Fibroblast of lung (primary cell): Measurements from ENCODE around the gene UTS2R.

Experiments used
- EZH2 ChIP-seq: IDR thresholded peaks from 2 replicates; pipeline ENCODE4 v1.5.1; 2012; ENCODE audit warnings: low read length, control low read depth, mild to moderate bottlenecking; ENCODE audit errors: missing control alignments
- TF ChIP-seq, protein P1 (sequence below), 2 donors: IDR thresholded peaks in 1 of 2; conservative IDR thresholded peaks in 1 of 2; 1 replicate in 1 of 2; 2 replicates in 1 of 2; pipeline ENCODE4 v1.5.1; 2011 to 2012; ENCODE audit warnings: low read length in 2 of 2, control low read depth in 1 of 2, inconsistent platforms in 1 of 2, low read depth in 1 of 2, mild to moderate bottlenecking in 1 of 2

DNA sequence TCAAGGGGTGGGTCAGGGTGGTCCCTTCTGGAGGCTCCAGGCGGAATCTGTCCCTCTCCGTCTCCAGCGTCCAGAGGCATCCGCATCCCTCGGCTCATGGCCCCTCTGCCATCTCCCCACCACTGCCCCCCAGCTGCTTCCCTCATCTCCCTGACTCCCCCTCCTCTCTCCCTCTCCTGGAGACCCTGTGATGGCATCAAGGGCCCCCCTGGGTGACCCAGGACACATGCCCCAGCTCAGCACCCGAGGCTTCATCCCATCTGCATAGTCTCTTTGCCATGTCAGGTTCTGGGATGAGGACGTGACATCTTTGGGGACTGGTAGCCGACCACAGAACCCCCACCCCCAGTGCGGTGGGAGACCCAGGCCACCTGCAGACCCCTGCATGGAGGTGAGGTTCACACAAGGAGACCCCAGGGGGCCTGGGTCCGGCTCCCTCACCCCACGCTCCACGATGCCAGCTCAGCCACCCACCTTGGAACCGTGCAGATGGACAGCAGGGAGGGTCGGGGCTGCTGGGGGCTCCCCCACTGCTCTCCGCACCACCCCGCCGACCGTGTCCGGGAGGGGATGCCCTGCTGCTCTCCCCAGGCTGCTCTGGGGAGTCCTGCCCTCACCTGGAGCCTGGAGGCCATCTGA, 41.8 kb upstream of the UTS2R start:
- TF ChIP-seq, protein P1, sequence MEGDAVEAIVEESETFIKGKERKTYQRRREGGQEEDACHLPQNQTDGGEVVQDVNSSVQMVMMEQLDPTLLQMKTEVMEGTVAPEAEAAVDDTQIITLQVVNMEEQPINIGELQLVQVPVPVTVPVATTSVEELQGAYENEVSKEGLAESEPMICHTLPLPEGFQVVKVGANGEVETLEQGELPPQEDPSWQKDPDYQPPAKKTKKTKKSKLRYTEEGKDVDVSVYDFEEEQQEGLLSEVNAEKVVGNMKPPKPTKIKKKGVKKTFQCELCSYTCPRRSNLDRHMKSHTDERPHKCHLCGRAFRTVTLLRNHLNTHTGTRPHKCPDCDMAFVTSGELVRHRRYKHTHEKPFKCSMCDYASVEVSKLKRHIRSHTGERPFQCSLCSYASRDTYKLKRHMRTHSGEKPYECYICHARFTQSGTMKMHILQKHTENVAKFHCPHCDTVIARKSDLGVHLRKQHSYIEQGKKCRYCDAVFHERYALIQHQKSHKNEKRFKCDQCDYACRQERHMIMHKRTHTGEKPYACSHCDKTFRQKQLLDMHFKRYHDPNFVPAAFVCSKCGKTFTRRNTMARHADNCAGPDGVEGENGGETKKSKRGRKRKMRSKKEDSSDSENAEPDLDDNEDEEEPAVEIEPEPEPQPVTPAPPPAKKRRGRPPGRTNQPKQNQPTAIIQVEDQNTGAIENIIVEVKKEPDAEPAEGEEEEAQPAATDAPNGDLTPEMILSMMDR (conservative IDR thresholded peaks at IDR 0.05 in 1 of 2, IDR thresholded peaks at IDR 0.05 in 1 of 2; ENCODE audit: low read depth in 1 of 2, low read length in 2 of 2): no peak
- TF ChIP-seq EZH2: no peak
